Measurements from ENCODE around the gene APLP2. TPM values are rescaled to one million over a fixed set of nuclear protein-coding genes. Genes with fewer than 3 reads are reported as not detected.
"Not testable (repeated sequence)": the region's sequence is repeated elsewhere in the genome, so short reads cannot be mapped to it uniquely, and the experiment has no call there.

APLP2 gene
- total RNA-seq: 124 TPM

DNA sequence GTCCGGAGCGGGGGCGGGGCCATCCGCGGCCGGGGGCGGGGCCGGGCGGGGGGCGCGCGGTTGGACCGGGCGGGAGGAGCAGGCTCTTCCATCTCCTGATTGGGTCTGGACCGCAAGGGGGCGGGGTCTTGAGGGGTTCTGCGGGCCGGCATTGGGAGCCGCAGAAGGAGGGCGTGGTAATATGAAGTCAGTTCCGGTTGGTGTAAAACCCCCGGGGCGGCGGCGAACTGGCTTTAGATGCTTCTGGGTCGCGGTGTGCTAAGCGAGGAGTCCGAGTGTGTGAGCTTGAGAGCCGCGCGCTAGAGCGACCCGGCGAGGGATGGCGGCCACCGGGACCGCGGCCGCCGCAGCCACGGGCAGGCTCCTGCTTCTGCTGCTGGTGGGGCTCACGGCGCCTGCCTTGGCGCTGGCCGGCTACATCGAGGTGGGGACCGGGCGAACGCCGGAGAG, at the start of gene APLP2:
Gene APLP2 (plus strand): TSS at position 236 of the 450 bp plus-strand sequence. CDS start 84 bp downstream, at position 320.
- ATAC-seq: peak; percentile 97

DNA sequence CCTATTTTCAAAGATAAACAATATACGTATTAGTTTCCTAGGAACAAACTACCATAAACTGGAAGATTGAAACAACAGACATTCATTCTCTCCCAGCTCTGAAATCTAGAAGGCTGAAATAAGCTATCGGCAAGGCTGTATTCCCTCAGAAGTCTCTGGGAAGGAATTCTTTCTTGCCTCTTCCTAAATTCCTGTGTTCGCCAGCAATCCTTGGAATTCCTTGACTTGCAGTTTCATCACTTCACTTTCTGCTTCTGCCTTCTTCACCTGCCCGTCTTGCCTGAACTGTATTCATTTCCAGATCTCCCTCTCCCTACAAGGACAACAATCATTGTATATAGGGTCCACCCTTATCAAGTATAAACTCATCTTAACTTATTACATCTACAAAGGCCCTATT, 49.4 kb upstream of the APLP2 start:
- no peak for ATAC-seq

DNA sequence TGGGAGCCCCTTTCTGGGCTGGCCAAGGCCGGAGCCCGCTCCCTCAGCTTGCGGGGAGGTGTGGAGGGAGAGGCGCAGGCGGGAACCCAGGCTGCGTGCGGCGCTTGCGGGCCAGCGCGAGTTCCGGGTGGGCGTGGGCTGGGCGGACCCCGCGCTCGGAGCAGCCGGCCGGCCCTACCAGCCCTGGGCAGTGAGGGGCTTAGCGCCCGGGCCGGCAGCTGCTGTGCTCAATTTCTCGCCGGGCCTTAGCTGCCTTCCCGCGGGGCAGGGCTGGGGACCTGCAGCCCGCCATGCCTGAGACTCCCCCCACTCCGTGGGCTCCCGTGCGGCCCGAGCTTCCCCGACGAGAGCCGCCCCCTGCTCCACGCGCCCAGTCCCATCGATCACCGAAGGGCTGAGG, 48.1 kb upstream of the APLP2 start:
- not testable (repeated sequence) for ATAC-seq

DNA sequence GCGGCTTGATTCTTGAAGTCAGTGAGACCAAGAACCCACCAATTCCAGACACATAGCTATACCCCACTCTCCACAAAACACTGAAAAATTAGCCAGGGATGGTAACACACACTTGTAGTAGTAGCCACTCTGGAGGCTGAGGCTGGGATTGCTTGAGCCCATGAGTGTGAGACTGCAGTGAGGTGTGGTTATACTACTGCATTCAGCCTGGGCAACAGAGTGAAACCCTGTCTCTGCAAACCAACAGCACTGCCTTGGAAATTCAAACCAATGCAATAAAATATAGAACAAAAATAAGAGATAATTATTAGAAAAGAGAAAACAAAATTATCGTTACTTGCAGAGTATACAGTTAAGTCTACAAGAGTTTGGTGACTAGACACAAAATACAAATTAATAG, 46.9 kb upstream of the APLP2 start:
- peak; percentile 52 for ATAC-seq

DNA sequence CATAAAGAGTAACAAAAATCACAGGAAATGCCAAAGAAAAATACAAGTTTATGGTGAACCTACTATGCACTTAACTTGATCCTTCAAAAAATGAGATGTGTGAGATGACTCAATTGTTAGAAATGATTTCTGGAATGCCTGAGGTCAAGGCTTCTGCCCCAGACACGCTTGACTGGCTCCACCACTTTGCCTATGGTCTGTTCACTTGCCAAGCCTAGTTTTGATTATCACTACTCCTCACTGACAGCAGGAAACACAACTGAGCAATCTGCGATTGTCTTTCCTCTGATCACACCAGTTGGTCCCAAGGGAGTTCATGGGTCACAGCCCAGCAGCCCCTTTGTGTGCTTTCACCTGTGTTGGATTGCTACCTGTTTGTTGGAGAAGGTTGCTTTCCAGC, 46.5 kb upstream of the APLP2 start:
- ATAC-seq: peak; percentile 60

DNA sequence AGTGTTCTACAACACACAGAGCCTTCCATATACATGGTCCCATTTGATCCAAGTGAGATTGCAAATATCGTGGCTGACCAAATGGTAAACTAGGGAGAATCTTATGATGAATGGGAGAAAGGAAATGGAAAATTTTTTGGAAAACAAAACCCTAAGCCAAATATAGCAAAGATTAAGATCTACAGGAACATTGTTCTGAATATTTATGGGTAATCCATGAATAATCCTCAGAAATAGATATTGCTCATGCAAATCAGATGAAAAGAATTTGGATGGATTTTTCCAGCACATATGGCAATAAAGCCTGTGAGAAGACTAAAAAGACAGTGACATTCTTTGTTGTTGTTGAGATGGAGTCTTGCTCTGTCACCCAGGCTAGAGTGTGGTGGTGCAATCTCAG, 45.3 kb upstream of the APLP2 start:
- no peak for ATAC-seq

DNA sequence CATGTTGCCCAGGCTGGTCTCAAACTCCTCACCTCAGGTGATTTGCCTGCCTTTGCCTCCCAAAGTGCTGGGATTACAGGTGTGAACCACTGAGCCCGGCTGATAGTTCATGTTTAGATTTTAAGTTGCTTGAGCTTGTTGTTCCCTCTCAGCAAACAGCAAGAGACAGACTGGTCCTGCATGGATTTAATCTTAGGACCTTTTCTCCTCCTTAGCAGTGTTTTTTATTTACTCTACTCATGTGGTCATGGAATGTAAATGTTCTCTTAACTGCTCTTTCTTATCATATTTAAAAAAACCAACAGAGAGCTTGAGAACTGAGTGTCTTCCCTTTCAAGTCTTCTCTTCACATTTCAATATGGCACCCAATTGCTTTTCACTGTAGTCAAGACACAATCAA, 44.3 kb upstream of the APLP2 start:
- ATAC-seq: no peak

DNA sequence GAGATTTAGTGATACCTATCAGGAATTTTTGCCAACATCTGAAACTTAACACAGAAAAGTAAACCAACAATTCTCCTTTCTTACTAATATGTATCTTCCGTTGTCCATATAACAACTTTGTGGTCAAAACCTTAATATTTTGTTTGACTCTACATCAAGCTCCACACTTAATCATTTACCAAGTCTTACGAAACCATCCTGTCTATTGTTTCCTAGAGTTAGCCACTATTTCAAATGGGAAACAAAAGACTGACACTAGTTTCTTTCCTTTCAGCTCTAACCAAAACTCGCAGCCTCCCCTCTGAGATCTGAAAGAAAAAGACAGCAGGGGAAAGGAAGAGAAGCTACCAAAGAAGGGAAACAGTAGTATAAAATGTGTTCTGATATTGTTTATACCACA, 40.6 kb upstream of the APLP2 start:
- no peak for ATAC-seq

DNA sequence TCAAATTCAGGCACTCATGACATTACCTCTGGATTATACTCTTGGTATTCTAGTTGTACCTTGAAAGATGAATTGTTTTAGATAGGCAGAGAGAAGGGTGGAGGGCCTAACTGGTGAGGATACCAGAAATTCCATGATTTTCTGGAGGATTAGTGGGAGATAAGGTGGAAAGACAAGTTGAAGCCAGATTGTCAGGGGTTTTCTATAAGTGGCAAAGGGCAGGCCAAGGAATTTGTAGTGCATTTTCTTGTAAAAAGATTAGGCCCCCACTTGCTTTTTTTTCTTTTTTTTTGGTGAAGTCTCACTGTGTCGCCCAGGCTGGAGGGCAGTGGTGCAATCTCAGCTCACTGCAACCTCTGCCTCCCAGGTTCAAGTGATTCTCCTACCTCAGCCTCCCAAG, 38.6 kb upstream of the APLP2 start:
- ATAC-seq: no peak

DNA sequence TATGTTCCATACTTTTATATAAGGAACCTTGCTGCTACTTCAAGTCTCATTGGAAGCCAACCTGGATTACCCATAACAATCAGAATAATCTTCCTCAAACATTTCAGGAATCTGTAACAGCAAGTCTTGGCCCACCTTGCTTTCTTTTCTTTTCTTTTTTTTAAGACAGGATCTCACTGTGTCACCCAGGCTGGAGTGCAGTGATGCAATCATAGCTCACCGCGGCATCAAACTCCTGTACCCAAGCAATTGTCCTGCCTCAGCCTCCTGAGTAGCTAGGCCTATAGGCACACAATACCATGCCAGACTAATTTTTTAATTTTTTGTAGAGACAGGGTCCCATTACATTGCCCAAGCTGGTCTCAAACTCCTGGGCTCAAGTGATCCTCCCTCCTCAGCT, 37.7 kb upstream of the APLP2 start:
- ATAC-seq: peak; percentile 46

DNA sequence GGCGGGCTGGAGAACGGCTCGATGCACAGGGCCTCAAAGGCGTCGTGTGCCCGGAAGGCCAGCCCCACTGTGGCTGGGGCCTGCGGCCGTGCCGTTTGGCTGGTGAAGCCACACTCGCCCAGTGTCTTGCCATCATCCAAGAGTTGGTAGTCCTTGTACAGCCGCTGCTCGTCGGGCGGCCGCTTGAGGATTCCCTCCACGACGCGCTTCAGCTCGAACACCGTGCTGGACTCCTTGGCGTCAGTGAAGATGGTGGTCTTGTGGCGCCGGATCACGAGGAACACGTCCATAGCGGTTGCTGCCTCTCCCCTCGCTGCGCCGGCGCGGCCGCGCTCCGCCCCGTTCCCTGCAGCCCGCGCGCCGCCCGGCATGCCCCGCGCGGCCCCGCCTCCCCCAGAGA, 36.8 kb upstream of the APLP2 start:
- ATAC-seq: no peak

DNA sequence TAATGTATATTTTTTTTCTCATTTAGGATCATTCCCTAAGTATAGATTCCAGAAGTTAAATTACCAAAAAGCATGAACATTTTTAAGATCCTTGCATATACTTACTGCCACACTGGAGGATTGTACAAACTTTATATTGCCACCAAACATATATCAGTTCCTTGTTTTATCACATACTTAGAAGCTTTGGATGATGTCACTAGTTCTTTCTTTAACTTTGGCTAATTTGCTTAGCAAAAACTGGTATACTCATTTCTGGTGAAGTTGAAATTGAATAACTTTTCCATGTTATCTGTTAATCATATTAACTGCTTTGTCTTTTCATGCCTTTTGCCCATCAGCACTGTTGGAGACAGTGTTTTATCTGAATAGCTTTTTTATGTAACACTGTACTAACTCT, 35.5 kb upstream of the APLP2 start:
- no peak for ATAC-seq

DNA sequence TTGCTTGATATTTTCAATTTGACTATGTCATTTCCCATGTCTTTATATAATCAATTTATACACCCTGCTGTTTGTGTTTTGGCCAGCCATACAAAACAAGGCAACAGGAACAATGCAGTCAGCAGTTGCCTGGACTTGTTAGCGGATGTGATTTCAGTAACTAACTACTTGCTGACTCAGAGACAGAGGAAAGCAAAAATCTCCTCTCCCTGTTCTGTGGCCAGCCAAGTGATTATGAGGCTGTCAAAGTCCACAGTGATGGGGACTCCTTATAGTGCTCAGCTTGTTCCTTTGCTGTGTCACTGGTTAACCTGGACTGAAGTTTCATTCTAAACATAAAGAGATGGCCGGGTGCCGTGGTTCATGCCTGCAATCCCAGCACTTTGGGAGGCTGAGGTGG, 32.6 kb upstream of the APLP2 start:
- peak; percentile 92 for ATAC-seq

DNA sequence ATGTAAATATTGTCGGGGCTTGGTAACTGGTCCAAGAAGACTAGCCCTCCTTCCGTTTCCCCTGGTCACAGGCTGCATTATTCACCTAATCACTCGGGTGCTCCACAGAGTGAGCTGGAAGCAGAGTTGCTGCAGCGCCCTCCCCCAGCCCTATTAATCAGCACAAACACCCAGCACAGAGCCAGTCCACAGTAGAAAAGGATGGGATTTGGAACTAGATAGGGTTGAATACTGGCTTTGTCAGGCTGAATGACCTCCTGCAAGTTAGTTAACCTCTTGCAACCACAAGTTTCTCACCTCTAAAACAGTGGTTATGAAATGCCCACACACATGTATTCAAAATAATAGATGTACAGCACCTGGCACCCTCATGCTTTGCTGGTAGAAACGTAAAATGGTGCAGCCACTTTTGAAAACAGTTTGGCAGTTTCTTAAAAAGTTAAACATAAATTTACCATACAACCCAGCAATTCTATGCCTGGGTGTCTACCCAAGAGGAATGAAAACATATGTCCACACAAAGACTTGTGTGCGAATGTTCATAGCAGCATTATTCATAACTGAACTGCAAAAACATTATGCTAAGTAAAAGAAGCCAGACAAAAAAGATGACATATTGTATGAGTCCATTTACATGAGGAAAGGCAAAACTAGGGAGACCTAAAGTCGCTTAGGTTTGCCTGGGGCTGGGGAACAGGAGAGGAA, 31.7 kb upstream of the APLP2 start:
- peak; percentile 29 for ATAC-seq

DNA sequence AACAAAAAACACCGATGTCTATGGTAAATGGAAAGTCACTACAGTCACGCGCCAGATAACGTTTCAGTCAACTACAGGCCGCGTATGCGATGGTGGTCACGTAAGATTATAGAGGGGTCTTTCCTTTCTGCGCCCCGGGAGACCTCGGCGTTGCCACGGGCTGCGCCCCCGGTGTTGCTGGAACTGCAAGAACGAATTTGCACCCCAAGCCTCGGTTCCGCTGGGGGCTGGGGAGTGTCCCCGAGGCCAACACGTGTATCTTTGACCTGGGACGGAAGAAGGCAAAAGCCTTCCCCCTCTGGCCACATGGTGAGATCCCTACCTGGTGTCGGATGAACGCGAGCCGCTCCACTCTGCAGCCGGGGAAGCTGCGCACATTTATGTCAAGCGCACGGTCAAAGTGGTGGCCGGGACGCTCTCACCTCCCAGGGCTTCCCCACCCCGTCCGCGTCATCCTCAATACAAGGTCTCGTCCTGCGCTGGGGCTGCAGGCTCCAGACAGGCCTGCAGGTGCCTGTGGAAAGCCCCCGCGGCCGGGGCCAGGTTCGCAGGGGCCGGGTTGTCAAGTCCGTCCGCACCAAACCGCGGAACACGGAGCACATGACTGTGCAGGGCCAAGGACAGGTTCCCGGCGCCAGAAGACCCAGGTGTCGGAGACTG, 29.3 kb upstream of the APLP2 start:
- ATAC-seq: no peak

DNA sequence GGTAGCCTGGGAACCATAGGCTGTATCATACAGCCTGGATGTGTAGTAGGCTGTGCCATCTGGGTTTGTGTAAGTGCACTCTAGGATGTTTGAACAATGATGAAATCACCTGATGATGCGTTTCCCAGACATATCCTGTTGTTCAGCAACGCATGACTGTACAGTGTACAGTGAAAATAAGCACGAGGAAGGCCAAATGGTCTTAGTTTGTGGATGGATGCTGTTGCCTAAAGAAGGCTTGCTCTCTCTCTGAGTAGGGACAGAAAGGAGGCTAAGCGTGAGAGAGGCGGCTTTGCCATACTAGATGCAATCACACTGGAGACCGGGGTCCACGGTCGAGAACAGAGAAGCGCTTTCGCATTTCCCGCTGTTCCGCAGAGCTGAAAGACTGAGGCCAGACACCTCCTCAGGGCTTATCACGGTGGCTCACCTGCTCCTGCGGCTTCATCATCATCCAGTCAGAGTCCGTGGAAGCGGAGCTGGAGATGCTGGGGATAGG, 27.6 kb upstream of the APLP2 start:
- ATAC-seq: peak; percentile 92

DNA sequence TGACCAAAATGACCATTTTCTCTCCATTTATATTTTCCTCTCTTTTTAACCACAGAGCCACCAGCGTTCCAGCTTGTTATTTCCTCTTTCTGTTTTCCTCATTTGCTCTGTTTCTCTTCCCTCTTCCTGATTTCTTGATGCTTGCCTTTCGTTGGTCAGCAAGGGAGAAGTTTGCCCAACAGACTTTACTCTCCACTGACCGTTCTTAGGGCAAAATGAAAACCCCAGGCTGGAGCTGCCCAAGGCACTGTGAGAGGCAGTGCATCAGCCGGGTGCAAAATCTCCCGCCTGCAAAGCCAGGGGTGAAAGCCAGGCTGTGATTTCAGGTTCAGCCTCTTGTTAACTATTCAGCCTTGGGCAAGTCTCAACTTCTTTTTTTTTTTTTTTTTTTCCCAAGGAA, 26.1 kb upstream of the APLP2 start:
- ATAC-seq: no peak

DNA sequence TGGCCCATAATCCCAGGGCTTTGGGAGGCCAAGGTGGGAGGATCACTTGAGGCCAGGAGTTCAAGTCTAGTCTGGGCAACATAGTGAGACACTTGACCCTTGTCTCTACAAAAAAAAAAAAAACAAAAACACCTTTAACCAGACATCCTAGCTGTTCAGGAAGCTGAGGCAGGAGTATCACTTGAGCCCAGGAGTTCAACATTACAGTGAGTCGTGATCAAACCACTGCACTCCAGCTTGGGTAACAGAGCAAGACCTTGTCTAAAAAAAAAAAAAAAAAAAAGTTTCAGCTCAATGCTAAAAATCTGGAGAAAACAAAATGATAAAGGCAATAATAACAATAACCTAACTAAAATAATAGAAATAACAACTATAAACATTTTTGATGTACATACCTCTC, 22.6 kb upstream of the APLP2 start:
- ATAC-seq: no peak

DNA sequence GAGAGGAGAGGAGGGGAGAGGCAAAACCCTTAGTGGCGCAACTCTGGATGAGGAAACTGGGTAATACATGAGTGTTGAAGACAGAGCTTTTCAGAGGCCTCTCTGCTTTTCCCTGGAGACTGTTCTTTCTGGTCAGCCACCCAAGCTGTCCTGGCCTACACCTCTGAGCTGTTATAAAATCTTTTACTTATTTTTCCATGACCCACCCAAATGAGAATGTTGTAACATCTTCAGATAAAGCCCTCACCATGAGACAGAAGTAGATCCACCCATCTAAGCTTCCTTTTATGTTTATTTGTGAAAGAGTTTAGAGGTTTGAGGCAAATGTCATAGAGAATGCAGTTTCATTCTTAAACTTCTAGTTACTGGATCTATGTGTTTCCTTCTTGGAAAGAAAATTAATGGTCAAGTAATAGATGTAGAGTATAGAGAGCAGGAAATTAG, 20.3 kb upstream of the APLP2 start:
- no peak for ATAC-seq

DNA sequence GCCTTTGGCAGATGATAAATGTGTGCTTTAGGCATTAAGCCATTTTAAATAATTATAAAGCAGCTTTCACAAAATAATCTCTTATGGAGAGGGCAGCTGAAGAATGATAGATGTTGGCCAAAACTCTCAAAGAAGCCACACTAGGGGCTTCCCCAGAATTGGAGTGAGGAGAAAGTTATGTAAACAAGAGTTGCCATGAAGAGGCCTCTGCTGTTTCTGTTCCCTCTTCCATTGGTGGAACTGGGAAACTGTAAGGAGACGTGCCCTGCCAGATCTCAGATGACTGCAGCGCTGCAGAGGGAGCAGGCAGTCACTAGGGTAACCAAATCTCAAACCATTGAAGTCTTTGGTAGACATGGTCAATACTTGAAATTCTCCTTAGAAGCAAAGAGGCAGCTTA, 19.4 kb upstream of the APLP2 start:
- ATAC-seq: no peak

DNA sequence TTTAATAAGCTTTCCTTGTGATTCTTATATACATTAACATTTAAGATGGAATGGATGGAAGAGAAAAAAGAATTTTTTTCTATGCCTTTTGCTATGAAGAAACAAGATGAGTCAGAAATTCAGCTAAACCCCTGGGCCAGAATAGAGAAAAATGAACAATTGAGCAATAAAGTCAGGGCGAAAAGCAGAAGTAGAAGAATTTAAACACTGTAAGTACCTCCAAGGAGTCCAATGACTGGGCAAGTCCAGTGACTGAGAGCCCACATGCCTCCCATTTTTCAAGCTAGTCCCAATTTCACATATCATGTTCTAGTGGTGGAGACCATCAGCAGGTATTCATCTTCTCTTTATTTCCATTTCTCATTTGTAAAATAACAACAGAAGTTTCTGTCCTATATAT, 18.6 kb upstream of the APLP2 start:
- no peak for ATAC-seq

DNA sequence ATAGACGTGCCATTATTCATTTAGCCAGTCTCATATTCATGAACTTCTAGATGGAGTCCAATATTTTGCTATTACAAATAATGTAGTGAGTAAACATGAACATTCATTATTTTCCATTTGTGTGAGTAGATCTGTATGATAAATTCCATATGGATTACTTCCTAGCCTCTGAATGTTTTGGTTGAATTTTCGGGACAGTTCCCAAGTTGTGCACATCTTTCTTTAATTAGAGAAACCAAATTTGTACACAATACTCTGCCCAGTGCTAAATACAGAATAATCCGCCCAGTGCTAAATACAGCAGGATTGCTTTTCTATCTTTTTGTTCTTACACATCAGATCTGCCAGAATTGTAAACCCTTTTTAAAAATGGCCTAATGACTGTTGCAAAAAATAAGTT, 17.1 kb upstream of the APLP2 start:
- no peak for ATAC-seq

DNA sequence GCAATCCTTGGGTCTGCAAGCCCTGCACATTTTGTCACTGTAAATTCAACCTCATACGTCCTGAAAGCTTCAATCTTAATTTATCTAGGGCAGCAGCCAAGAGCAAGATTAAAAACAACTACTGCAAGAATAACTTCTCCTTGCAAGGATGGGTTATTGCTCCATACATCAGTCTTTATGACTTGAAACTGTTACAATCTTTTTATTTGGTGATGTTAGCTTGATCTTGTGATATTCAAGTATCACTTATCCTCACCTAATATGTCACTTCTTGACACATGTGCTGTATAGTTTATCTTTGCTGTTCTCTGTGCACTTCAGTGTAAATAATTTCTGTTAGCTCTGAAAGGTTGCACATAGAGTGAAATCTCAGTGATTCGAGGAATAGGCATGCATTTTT, 14.7 kb upstream of the APLP2 start:
- ATAC-seq: no peak

DNA sequence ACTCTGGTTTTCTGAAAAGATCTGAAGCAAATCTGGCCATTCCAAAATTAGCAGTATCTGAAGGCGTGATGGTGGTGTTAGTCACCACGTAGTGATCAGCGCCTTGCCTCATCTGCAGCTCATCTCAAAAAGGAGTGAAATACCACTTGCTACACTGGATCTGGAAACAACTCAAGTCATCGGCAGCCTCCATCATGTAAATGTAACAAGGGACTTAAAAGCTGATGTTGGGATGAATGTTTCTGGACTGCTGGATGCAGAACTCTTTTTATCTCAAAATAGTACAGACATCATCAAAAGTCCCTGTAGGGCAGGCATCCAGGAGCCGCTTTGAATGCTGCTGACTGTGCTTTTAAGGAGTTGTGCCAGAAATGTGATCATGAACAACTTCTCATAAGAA, 14.1 kb upstream of the APLP2 start:
- peak; percentile 37 for ATAC-seq

Data from esophagus mucosa (tissue), 1 donor.